ENCODE results near the gene DHRS3. TPM values are rescaled to one million over a fixed set of nuclear protein-coding genes. Genes with fewer than 3 reads are reported as not detected.

The DHRS3 gene
- polyA plus RNA-seq, 1 donor (not counting 4 experiments of a cell fraction or from before 2014, with no cell fraction given) = 10.7 TPM

GRCh38 chr1:12541274-12542137, 76.5 kb downstream of the DHRS3 start:
- Histone ChIP-seq H4K20me1 (ENCODE audit: control insufficient read depth, extremely low read depth, insufficient read depth, low read length) (no peaks in the 10 kb centered on the region), H3K9me1 (ENCODE audit: control insufficient read depth, extremely low read depth, insufficient read depth, low read length) (no peaks in the 10 kb centered on the region), H3K79me2 (ENCODE audit: control insufficient read depth, insufficient read depth, low read length) (no peaks in the 10 kb centered on the region), H3K9ac (ENCODE audit: control insufficient read depth, extremely low read depth, insufficient read depth, low read length) (no peak overlapping the region), H3K36me3 (ENCODE audit: control insufficient read depth in 2 of 2, extremely low read depth in 1 of 2, insufficient read depth in 2 of 2, low read length in 2 of 2) (no peaks in the 10 kb centered on the region), H3K4me3 (ENCODE audit: control insufficient read depth in 2 of 3, extremely low read depth in 1 of 3, insufficient read depth in 2 of 3, low read depth in 1 of 3, low read length in 3 of 3) (no peak overlapping the region), H3K27ac (ENCODE audit: control insufficient read depth, insufficient read depth, low read length) (no peak overlapping the region), H3K9me3 (ENCODE audit: control insufficient read depth, low read depth, low read length) (no peaks in the 10 kb centered on the region), H3K4me2 (ENCODE audit: control insufficient read depth, extremely low read depth, insufficient read depth, low read depth, low read length) (no peak overlapping the region), H3K4me1 (ENCODE audit: control insufficient read depth, extremely low read depth, insufficient read depth, low read length) (no peaks in the 10 kb centered on the region), H3K27me3 (ENCODE audit: control insufficient read depth, extremely low read depth, insufficient read depth, low read length) (peaks cover 28% of the 10 kb centered on the region), H2AFZ (ENCODE audit: control insufficient read depth, low read length) (no peak overlapping the region)
- FAIRE-seq (no peak), DNase-seq (ENCODE audit: low read depth, low spot score) (no peak)
- TF ChIP-seq, protein P1, sequence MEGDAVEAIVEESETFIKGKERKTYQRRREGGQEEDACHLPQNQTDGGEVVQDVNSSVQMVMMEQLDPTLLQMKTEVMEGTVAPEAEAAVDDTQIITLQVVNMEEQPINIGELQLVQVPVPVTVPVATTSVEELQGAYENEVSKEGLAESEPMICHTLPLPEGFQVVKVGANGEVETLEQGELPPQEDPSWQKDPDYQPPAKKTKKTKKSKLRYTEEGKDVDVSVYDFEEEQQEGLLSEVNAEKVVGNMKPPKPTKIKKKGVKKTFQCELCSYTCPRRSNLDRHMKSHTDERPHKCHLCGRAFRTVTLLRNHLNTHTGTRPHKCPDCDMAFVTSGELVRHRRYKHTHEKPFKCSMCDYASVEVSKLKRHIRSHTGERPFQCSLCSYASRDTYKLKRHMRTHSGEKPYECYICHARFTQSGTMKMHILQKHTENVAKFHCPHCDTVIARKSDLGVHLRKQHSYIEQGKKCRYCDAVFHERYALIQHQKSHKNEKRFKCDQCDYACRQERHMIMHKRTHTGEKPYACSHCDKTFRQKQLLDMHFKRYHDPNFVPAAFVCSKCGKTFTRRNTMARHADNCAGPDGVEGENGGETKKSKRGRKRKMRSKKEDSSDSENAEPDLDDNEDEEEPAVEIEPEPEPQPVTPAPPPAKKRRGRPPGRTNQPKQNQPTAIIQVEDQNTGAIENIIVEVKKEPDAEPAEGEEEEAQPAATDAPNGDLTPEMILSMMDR (optimal IDR thresholded peaks at IDR 0.05 in 1 of 3, IDR thresholded peaks at IDR 0.05 in 1 of 3, conservative IDR thresholded peaks at IDR 0.05 in 1 of 3; ENCODE audit: extremely low read depth in 1 of 3, insufficient read depth in 2 of 3, low read length in 3 of 3) = no peak
- TF ChIP-seq EZH2 (IDR thresholded peaks at IDR 0.05; ENCODE audit: low read length) = no peak
- dilution Hi-C loops (cut with MboI; ENCODE audit: extremely low pct_ligation_motif_present, low sequenced_read_pairs) = no loop called here

DNA sequence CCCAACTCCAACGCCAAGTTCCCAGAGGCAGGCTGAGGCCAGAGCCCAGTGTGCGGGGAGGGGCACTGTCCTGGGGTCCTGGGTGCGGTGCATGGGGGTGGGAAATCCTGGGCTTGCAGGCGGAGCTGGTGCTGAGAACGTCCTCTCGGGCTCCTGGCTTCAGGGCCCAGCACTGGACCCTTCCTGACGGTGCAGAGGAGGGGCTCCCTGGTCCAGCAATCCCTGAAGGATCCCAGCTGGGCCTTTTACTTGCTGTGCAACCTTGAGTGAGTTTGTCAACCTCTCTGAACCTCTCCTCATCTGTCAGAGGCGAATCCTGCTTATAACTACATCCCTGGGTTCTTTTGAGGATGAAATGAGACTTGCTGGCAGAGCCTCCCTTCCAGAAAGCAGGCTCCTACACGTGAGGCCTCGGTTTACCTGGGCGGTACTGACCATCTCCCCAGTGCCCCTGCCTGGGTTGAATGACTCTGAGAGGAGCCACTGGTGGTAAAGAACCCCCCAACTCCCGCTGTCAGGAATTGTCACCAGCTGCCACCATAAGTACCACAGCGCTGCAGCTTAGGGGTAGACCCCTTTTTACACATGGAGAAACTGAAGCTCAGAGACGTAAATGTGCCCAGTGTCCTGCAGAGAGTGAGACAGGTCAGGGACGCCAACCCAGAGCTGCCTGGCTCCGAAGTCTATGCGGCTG, 77.3 kb downstream of the DHRS3 start:
- H3K4me2 ChIP-seq (ENCODE audit: control insufficient read depth, extremely low read depth, insufficient read depth, low read depth, low read length) = no peak overlapping the region
- TF ChIP-seq, protein P1 (optimal IDR thresholded peaks at IDR 0.05 in 1 of 3, IDR thresholded peaks at IDR 0.05 in 1 of 3, conservative IDR thresholded peaks at IDR 0.05 in 1 of 3; ENCODE audit: extremely low read depth in 1 of 3, insufficient read depth in 2 of 3, low read length in 3 of 3) = no peak
- TF ChIP-seq EZH2 (IDR thresholded peaks at IDR 0.05; ENCODE audit: low read length) = no peak
- dilution Hi-C loops (cut with MboI; ENCODE audit: extremely low pct_ligation_motif_present, low sequenced_read_pairs) = no loop called here

More for the DNA sequence above, 77.3 kb downstream of the DHRS3 start:
- no peaks in the 10 kb centered on the region for H3K9me3 ChIP-seq (ENCODE audit: control insufficient read depth, low read depth, low read length)
- H3K27me3 ChIP-seq (ENCODE audit: control insufficient read depth, extremely low read depth, insufficient read depth, low read length) = peaks cover 26% of the 10 kb centered on the region
- H2AFZ ChIP-seq (ENCODE audit: control insufficient read depth, low read length) = no peak overlapping the region
- no peak overlapping the region for H3K4me3 ChIP-seq (ENCODE audit: control insufficient read depth in 2 of 3, extremely low read depth in 1 of 3, insufficient read depth in 2 of 3, low read depth in 1 of 3, low read length in 3 of 3)
- H3K36me3 ChIP-seq (ENCODE audit: control insufficient read depth in 2 of 2, extremely low read depth in 1 of 2, insufficient read depth in 2 of 2, low read length in 2 of 2) = no peaks in the 10 kb centered on the region
- DNase-seq (ENCODE audit: low read depth, low spot score) (no peak), FAIRE-seq (no peak)
- no peaks in the 10 kb centered on the region for H4K20me1 ChIP-seq (ENCODE audit: control insufficient read depth, extremely low read depth, insufficient read depth, low read length)
- no peaks in the 10 kb centered on the region for H3K9me1 ChIP-seq (ENCODE audit: control insufficient read depth, extremely low read depth, insufficient read depth, low read length)
- no peaks in the 10 kb centered on the region for H3K4me1 ChIP-seq (ENCODE audit: control insufficient read depth, extremely low read depth, insufficient read depth, low read length)
- no peak overlapping the region for H3K9ac ChIP-seq (ENCODE audit: control insufficient read depth, extremely low read depth, insufficient read depth, low read length)
- H3K79me2 ChIP-seq (ENCODE audit: control insufficient read depth, insufficient read depth, low read length) = no peaks in the 10 kb centered on the region
- H3K27ac ChIP-seq (ENCODE audit: control insufficient read depth, insufficient read depth, low read length) = no peak overlapping the region

Measured in keratinocyte (primary cell).